Kidney (tissue), 14 donors: Measurements from ENCODE around the gene HBEGF. TPM values are rescaled to one million over a fixed set of nuclear protein-coding genes. Genes with fewer than 3 reads are reported as not detected.

Experiments
- DNase-seq, 5 donors: peaks; one replicate each; pipeline ENCODE4 v3.0.0-alpha.2; 2013 to 2020
- FAIRE-seq: peaks from 2 replicates; lab custom pipeline; 2012; peaks lifted over from hg19 to GRCh38; lab: Jason Lieb, UNC
- H3K27ac ChIP-seq, 2 donors: one replicate each; pipeline ENCODE4 v1.7.0; 2013; ENCODE audit warnings: low read depth in 2 of 2, low read length in 2 of 2, inconsistent platforms in 1 of 2
- H3K27me3 ChIP-seq: one replicate; pipeline ENCODE4 v1.7.1; 2013; ENCODE audit warnings: low read length, inconsistent platforms; ENCODE audit not compliant: control insufficient read depth, insufficient read depth
- H3K36me3 ChIP-seq, 3 donors: one replicate each; pipeline versions ENCODE4 v1.7.0 to v1.7.1; 2013; ENCODE audit warnings: low read length in 3 of 3, control low read depth in 1 of 3, inconsistent platforms in 1 of 3; ENCODE audit not compliant: insufficient read depth in 3 of 3, control insufficient read depth in 2 of 3
- H3K4me1 ChIP-seq, 3 donors: one replicate each; pipeline versions ENCODE4 v1.7.0 to v1.7.1; 2013; ENCODE audit warnings: low read length in 3 of 3, inconsistent platforms in 1 of 3, low read depth in 1 of 3; ENCODE audit not compliant: control insufficient read depth in 2 of 3, insufficient read depth in 2 of 3
- H3K4me3 ChIP-seq, 3 donors: one replicate each; pipeline versions ENCODE4 v1.7.0 to v1.8.1; 2013; ENCODE audit warnings: low read length in 3 of 3, control low read depth in 1 of 3, inconsistent platforms in 1 of 3
- H3K9ac ChIP-seq, 3 donors: one replicate each; pipeline versions ENCODE4 v1.7.0 to v1.7.1; 2013; ENCODE audit warnings: low read length in 3 of 3, control low read depth in 1 of 3, inconsistent platforms in 1 of 3
- H3K9me3 ChIP-seq, 3 donors: one replicate each; pipeline versions ENCODE4 v1.7.0 to v1.7.1; 2013; ENCODE audit warnings: low read length in 3 of 3, control low read depth in 1 of 3, inconsistent platforms in 1 of 3; ENCODE audit not compliant: control insufficient read depth in 2 of 3, insufficient read depth in 1 of 3
- CTCF ChIP-seq: IDR thresholded peaks from 3 replicates; pipeline ENCODE4 v1.5.1; 2012; ENCODE audit warnings: mild to moderate bottlenecking, moderate library complexity, borderline replicate concordance; ENCODE audit not compliant: insufficient read depth; ENCODE audit errors: extremely low read depth
- intact Hi-C: fragments of 100-400 bp; cut with DNase I; formaldehyde crosslinking; loops from one replicate; pipeline ENCODE4 v1.11.1; 2022
- polyA plus RNA-seq: library from polyadenylated mRNA; stranded (reverse); fragments of 350-450 nt; fragmentation: Illumina TruSeq; extraction: RNeasy Lipid Tissue Mini Kit (QIAGEN cat#74804); gene quantifications from one replicate; pipeline ENCODE4 v1.2.3, GENCODE V29; 2014; ENCODE audit warnings: low read depth, low replicate concordance; ENCODE audit not compliant: insufficient read depth
- total RNA-seq: library from RNA; stranded (reverse); fragmentation: NEBNext Ultra II Directional; extraction: Animal tissue kit (Norgen Biotek cat#: 25700); gene quantifications from one replicate; pipeline ENCODE4 v1.2.1, GENCODE V29; 2021
- donor health status: control.
- donor health status: control.
- donor health status: control.
- donor health status: control.
- donor health status: control.
- donor health status: DM: yes; HTN: yes; CAD: no.
- donor health status: Normal renal cell carcinoma (clear cell type).

The HBEGF gene
- total and polyA plus RNA-seq, 2 donors from 2014 or later = 6.0 to 7.8 TPM

DNA sequence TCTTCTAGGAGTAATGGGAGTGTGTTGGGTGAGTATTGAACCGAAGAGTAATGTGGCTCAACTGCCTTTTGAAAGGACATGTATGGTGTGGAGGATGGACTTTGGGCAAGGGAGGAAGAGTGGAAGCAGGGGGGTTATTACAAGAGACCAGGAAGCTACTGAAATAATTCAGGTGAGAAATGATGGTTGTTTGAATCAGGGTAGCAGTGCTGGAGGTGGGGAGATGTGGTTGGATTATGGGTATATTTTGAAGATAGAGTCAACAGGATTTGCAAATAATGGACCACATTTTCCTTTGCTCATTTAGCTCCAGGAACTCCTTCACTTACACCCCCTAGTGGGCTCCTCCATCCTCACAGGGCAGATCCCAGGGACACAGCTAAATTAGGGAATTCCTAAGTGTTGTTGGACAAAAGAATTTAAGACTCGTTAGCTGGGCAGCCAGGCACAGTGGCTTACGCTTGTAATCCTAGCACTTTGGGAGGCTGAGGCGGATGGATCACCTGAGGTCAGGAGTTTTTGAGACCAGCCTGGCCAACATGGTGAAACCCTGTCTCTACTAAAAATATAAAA is 12.4 kb upstream of the HBEGF start:
- no peaks in the 10 kb centered on the region for H3K9me3 ChIP-seq
- no peaks in the 10 kb centered on the region for H3K27me3 ChIP-seq
- no peak overlapping the region for H3K9ac ChIP-seq
- peaks cover 0 to 10% (median 6%) of the 10 kb centered on the region in 3 donors for H3K4me1 ChIP-seq
- no peak overlapping the region for H3K27ac ChIP-seq
- no peaks in the 10 kb centered on the region for H3K36me3 ChIP-seq
- DNase-seq (peak in 2 of 5 donors; percentile 31 to 51), FAIRE-seq (no peak)
- intact Hi-C loops = no loop called here
- peak; percentile 14 for TF ChIP-seq CTCF
- no peak overlapping the region for H3K4me3 ChIP-seq

DNA sequence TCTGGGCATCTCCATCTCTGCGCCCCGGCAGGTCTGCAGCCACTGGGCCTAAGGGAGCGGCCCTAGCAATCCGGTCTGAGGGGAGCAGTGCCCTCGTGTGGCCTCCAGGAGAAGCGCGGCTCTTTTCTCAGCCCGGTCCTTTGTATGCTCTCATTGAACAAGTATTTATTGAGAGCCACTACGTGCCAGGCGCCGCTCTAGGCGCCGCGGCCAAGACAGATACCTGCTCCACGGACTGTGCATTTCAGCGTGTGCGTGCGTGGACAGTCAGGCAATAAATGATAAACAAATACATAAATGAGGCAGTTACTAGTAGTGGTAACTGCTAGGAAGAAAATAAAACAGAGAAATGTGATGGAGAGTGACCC is 11.3 kb upstream of the HBEGF start:
- Histone ChIP-seq H3K9me3 (no peaks in the 10 kb centered on the region), H3K36me3 (no peaks in the 10 kb centered on the region), H3K27ac (no peak overlapping the region), H3K4me3 (peak overlapping the region in 1 of 3 donors; percentile 36), H3K4me1 (peaks cover 0 to 2% (median 2%) of the 10 kb centered on the region in 3 donors), H3K9ac (no peak overlapping the region), H3K27me3 (no peaks in the 10 kb centered on the region)
- TF ChIP-seq CTCF = peak; percentile 89
- intact Hi-C loops = no loop called here
- FAIRE-seq (no peak), DNase-seq (peak in 4 of 5 donors; percentile 87 to 92 (median 88))

GRCh38 chr5:140356853-140357725 is 10.7 kb upstream of the HBEGF start:
- intact Hi-C loops = no loop called here
- no peak for TF ChIP-seq CTCF
- DNase-seq (peak in 1 of 5 donors; percentile 86), FAIRE-seq (no peak)
- Histone ChIP-seq H3K27me3 (no peaks in the 10 kb centered on the region), H3K4me1 (peaks cover 0 to 2% (median 0%) of the 10 kb centered on the region in 3 donors), H3K27ac (no peak overlapping the region), H3K4me3 (peak overlapping the region in 1 of 3 donors; percentile 36), H3K9me3 (no peaks in the 10 kb centered on the region), H3K36me3 (no peaks in the 10 kb centered on the region), H3K9ac (no peak overlapping the region)
